Measurements from ENCODE around the gene POFUT1.

POFUT1 gene

GRCh38 chr20:32208499-32209154 lies 947 bp downstream of the POFUT1 start:
- no peak for DNase-seq

- no peak for DNase-seq
Observed at GRCh38 chr20:32209850-32210605, 2.3 kb downstream of the POFUT1 start.

GRCh38 chr20:32213870-32214269 lies 6.2 kb downstream of the POFUT1 start:
- DNase-seq, result no peak

- DNase-seq, result no peak
Observed at GRCh38 chr20:32215147-32215546, 7.5 kb downstream of the POFUT1 start.

- DNase-seq, result no peak
Observed at GRCh38 chr20:32215729-32216128, 8.0 kb downstream of the POFUT1 start.

GRCh38 chr20:32216179-32217142 lies 8.8 kb downstream of the POFUT1 start:
- DNase-seq, result no peak

- no peak for DNase-seq
Observed at GRCh38 chr20:32218156-32218900, 10.6 kb downstream of the POFUT1 start.

- no peak for DNase-seq
Observed at GRCh38 chr20:32224463-32224862, 16.8 kb downstream of the POFUT1 start.

- no peak for DNase-seq
Observed at GRCh38 chr20:32226391-32226790, 18.7 kb downstream of the POFUT1 start.

- no peak for DNase-seq
Observed at GRCh38 chr20:32227306-32227705, 19.6 kb downstream of the POFUT1 start.

GRCh38 chr20:32227744-32228688 lies 20.3 kb downstream of the POFUT1 start:
- DNase-seq, result no peak

GRCh38 chr20:32229251-32229747 lies 21.6 kb downstream of the POFUT1 start:
- no peak for DNase-seq

GRCh38 chr20:32230707-32231106 lies 23.0 kb downstream of the POFUT1 start:
- DNase-seq, result no peak

- DNase-seq, result no peak
Observed at GRCh38 chr20:32231245-32231644, 23.6 kb downstream of the POFUT1 start.

- peak; percentile 29 to 61 for DNase-seq
Observed at GRCh38 chr20:32231847-32232246, 24.2 kb downstream of the POFUT1 start.

- no peak for DNase-seq
Observed at GRCh38 chr20:32232326-32232886, 24.7 kb downstream of the POFUT1 start.

- DNase-seq, result no peak
Observed at GRCh38 chr20:32233286-32233685, 25.6 kb downstream of the POFUT1 start.

- DNase-seq, result no peak
Observed at GRCh38 chr20:32234135-32234808, 26.6 kb downstream of the POFUT1 start.

GRCh38 chr20:32235331-32236047 lies 27.8 kb downstream of the POFUT1 start:
- no peak for DNase-seq
